ENCODE data around the gene RNF26. TPM values are rescaled to one million over a fixed set of nuclear protein-coding genes. Genes with fewer than 3 reads are reported as not detected.

The RNF26 gene
- total and polyA plus RNA-seq, 2 of the 13 experiments (the other 11 are each of a cell fraction or from before 2014, with no cell fraction given): 11.9 to 26.3 TPM

DNA sequence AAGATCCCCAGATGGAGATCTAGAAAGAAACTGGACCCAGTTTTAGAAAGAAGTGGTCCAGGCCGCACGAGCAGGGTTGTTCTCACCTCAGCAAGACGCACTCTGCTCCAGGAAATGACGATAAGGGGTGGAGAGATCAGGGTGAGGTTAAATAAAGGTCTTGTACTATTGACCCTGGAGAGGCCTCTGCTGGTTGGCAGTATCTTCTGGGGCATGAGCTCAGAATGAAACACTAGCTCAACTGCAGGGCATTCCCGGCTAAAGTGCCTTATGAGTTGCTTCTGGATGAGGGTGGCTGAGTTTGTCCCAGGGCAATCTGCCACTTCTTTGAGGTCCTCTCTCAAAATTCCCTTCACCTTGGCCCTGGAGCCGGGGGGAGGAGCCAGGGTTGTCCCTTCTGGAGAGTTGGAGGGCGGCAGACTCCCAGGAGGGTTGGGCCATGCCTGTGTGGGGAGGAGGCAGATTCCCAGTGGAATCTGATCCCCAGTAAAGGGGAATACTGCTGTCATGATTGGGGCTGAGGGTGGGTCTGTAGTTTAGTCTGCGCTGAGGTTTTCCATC is 36.2 kb downstream of the RNF26 start (continued):
- TF ChIP-seq ZNF687 (CRISPR knock-in tag; IDR thresholded peaks at IDR 0.05): peak; percentile 40; the same call in 1 of the 2 replicates
- TF ChIP-seq POLR2A (IDR thresholded peaks at IDR 0.05; ENCODE audit: insufficient read depth in 1 of 2, low read depth in 2 of 2, low read length in 2 of 2): 0 out of 4 replicates have a peak, but pooled peaks of 1 of the 2 experiments have one; percentile 24
- TF ChIP-seq MYPOP (CRISPR knock-in tag; IDR thresholded peaks at IDR 0.05): 0 out of 2 replicates have a peak, but pooled peaks have one; percentile 38
- TF ChIP-seq ZNF614 (CRISPR knock-in tag; IDR thresholded peaks at IDR 0.05; ENCODE audit: borderline replicate concordance): peak; percentile 55; the same call in 1 of the 2 replicates
- TF ChIP-seq ZFX (CRISPR knock-in tag; IDR thresholded peaks at IDR 0.05; ENCODE audit: low read depth): peak; percentile 42; the same call in 1 of the 2 replicates
- 0 out of 2 replicates have a peak, but pooled peaks have one; percentile 12 for TF ChIP-seq KDM6A (CRISPR knock-in tag; IDR thresholded peaks at IDR 0.05; ENCODE audit: low read depth)
- TF ChIP-seq MEF2D (CRISPR knock-in tag; IDR thresholded peaks at IDR 0.05): 0 out of 2 replicates have a peak, but pooled peaks have one; percentile 47
- 0 out of 2 replicates have a peak, but pooled peaks have one; percentile 32 for TF ChIP-seq SRY (CRISPR knock-in tag; IDR thresholded peaks at IDR 0.05)
- TF ChIP-seq NR2C2 (CRISPR knock-in tag; IDR thresholded peaks at IDR 0.05; ENCODE audit: borderline replicate concordance): peak; percentile 42; the same call in 1 of the 2 replicates
- 0 out of 4 replicates have a peak, but pooled peaks of 1 of the 2 experiments have one; percentile 29 for TF ChIP-seq KLF16 (CRISPR knock-in tag; IDR thresholded peaks at IDR 0.05)
- TF ChIP-seq ELF3 (CRISPR knock-in tag; IDR thresholded peaks at IDR 0.05): peak; percentile 50; the same call in 1 of the 2 replicates
- TF ChIP-seq NR2F2 (IDR thresholded peaks at IDR 0.05; ENCODE audit: borderline replicate concordance, low read depth): peak; percentile 90
- peak; percentile 46 for TF ChIP-seq CTCF (CRISPR knock-in tag; IDR thresholded peaks at IDR 0.05)
- peak; percentile 66 for TF ChIP-seq BCL6 (CRISPR knock-in tag; IDR thresholded peaks at IDR 0.05)
- peak; percentile 74; the same call in 1 of the 2 replicates for TF ChIP-seq ZNF615 (CRISPR knock-in tag; IDR thresholded peaks at IDR 0.05; ENCODE audit: borderline replicate concordance)
- TF ChIP-seq NCOA2 (CRISPR knock-in tag; IDR thresholded peaks at IDR 0.05): peak; percentile 34; the same call in 1 of the 2 replicates
- TF ChIP-seq SP5 (CRISPR knock-in tag; IDR thresholded peaks at IDR 0.05; ENCODE audit: borderline replicate concordance, low read depth): peak; percentile 70
- TF ChIP-seq GTF3A (CRISPR knock-in tag; conservative IDR thresholded peaks at IDR 0.05): no peak
- TF ChIP-seq, protein P1, sequence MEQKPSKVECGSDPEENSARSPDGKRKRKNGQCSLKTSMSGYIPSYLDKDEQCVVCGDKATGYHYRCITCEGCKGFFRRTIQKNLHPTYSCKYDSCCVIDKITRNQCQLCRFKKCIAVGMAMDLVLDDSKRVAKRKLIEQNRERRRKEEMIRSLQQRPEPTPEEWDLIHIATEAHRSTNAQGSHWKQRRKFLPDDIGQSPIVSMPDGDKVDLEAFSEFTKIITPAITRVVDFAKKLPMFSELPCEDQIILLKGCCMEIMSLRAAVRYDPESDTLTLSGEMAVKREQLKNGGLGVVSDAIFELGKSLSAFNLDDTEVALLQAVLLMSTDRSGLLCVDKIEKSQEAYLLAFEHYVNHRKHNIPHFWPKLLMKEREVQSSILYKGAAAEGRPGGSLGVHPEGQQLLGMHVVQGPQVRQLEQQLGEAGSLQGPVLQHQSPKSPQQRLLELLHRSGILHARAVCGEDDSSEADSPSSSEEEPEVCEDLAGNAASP (CRISPR knock-in tag; IDR thresholded peaks at IDR 0.05; ENCODE audit: borderline replicate concordance): peak; percentile 66; the same call in 1 of the 2 replicates
- TF ChIP-seq SPEN (CRISPR knock-in tag; IDR thresholded peaks at IDR 0.05; ENCODE audit: low read depth): peak; percentile 25; the same call in 1 of the 2 replicates
- peak; percentile 35 for TF ChIP-seq SAP130 (CRISPR knock-in tag; IDR thresholded peaks at IDR 0.05; ENCODE audit: low read depth)
- no peak for TF ChIP-seq ARID2 (CRISPR knock-in tag; IDR thresholded peaks at IDR 0.05; ENCODE audit: borderline replicate concordance)
